Parietal lobe (tissue), 1 donor: ENCODE measurements around the gene TSPAN19. TPM values are rescaled to one million over a fixed set of nuclear protein-coding genes. Genes with fewer than 3 reads are reported as not detected.

ENCODE experiments used
- total RNA-seq: library from RNA; depleted of rRNA; stranded (reverse); fragments of >200 nt; gene quantifications from one replicate; pipeline ENCODE4 v1.2.3, GENCODE V29; 2014

TSPAN19 gene
- 1.3 TPM for total RNA-seq

DNA sequence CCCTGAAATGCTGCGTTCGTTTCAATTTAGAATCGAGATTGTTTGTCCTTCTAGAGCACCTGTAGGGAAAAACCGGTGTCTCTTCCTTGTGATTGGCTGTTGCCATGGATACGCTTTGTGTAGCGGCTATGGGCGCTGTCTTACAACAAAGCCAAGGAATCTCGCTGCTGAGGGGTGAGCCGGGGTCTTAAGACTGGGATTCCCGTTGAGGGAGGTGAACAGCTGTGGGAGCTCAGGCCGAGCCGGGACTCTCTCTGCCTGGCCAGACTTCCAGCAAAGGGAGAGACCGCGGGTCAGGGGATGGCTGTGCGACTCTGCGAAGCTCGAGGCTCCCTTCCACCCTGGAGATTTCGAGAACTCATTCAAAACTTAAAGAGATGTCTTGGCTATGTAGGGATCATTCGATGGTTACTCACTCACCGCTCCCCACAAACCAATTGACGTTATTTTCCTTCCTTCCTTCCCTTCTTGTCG lies at the start of gene TSPAN19, which contains the start of gene LRRIQ1:
TSS of gene TSPAN19 (minus strand) at position 44 of the 474 bp plus-strand sequence. CDS start 6,331 bp downstream, outside the sequence.
TSS of gene LRRIQ1 (plus strand) at position 118 of the 474 bp plus-strand sequence. CDS start 1,826 bp downstream, outside the sequence.

Other genes starting within 250 kb of the TSPAN19 start
- 76.1 TPM for gene SLC6A15, start 123.5 kb downstream of the TSPAN19 start, total RNA-seq
- gene LRRIQ1, start 74 bp upstream of the TSPAN19 start, total RNA-seq, result 6.9 TPM
- not detected for gene ALX1, start 243.9 kb upstream of the TSPAN19 start, total RNA-seq